IMR-90 (cell line): ENCODE measurements around the gene MAPK9. TPM values are rescaled to one million over a fixed set of nuclear protein-coding genes. Genes with fewer than 3 reads are reported as not detected.

Source experiments
- ATAC-seq: fragments of 200-7000 bp; cut with Tn5 transposase; 2 replicates; pipeline ENCODE4 v1.9.1; 2020; ENCODE audit warnings: low read depth, mild to moderate bottlenecking, moderate library complexity
- Bru-seq: library from RNA; stranded (reverse); fragments of 400-500 nt; gene quantifications from one replicate; lab custom pipeline; 2021; lab: Mats Ljungman, UMichigan
- BruChase-seq, 2 experiments: library from RNA; stranded (reverse); fragments of 400-500 nt; gene quantifications; one replicate each; lab custom pipeline; 2021; lab: Mats Ljungman, UMichigan
- BruUV-seq: library from RNA; stranded (reverse); fragments of 400-500 nt; replicated peaks from 2 replicates; lab custom pipeline; 2021; lab: Mats Ljungman, UMichigan
- CTCF ChIA-PET: fragments of 300-600 bp; formaldehyde crosslinking; extraction: SDS; loops from one replicate; lab custom pipeline; 2021; ENCODE audit warnings: antibody characterized with exemption; lab: Yijun Ruan, JAX
- POLR2A ChIA-PET: fragments of 300-600 bp; sonication (Branson Sonifier 250); formaldehyde crosslinking; loops from one replicate; lab custom pipeline; 2022; ENCODE audit warnings: antibody characterized with exemption; ENCODE audit not compliant: unreplicated experiment; lab: Charles Lee
- DNase-seq: peaks from one replicate; pipeline ENCODE4 v3.0.0; 2013
- H2AFZ ChIP-seq: replicated peaks from 2 replicates; pipeline ENCODE3; 2013; ENCODE audit warnings: low read length, mild to moderate bottlenecking; ENCODE audit not compliant: poor library complexity
- H2AK5ac ChIP-seq: 2 replicates; pipeline ENCODE4 v1.6.1; 2013; ENCODE audit warnings: low read depth, low read length, inconsistent platforms
- H2AK9ac ChIP-seq: replicated peaks from 2 replicates; pipeline ENCODE3; 2013; ENCODE audit warnings: mild to moderate bottlenecking, low read depth, low read length, moderate library complexity; ENCODE audit not compliant: poor library complexity
- H2BK120ac ChIP-seq: 2 replicates; pipeline ENCODE4 v1.6.1; 2013; ENCODE audit warnings: low read depth, low read length, inconsistent platforms
- H2BK15ac ChIP-seq: 3 replicates; pipeline ENCODE4 v1.6.1; 2013; ENCODE audit warnings: low read depth, low read length, inconsistent platforms
- H2BK20ac ChIP-seq: 2 replicates; pipeline ENCODE4 v1.6.1; 2013; ENCODE audit warnings: low read depth, mild to moderate bottlenecking, inconsistent platforms, low read length, moderate library complexity
- H2BK5ac ChIP-seq: 2 replicates; pipeline ENCODE4 v1.6.1; 2013; ENCODE audit warnings: mild to moderate bottlenecking, low read depth, low read length, inconsistent platforms; ENCODE audit not compliant: poor library complexity, severe bottlenecking
- H3K14ac ChIP-seq: replicated peaks from 2 replicates; pipeline ENCODE4 v1.6.1; 2013; ENCODE audit warnings: low read depth, low read length, inconsistent platforms
- H3K18ac ChIP-seq: 2 replicates; pipeline ENCODE4 v1.6.1; 2013; ENCODE audit warnings: low read depth, low read length, control low read depth
- H3K23ac ChIP-seq: 2 replicates; pipeline ENCODE4 v1.6.1; 2013; ENCODE audit warnings: low read depth, low read length, inconsistent platforms
- H3K27ac ChIP-seq: 2 replicates; pipeline ENCODE4 v1.5.1; 2013; ENCODE audit warnings: mild to moderate bottlenecking, control low read depth, low read length; ENCODE audit not compliant: insufficient read depth
- H3K27me3 ChIP-seq: 2 replicates; pipeline ENCODE4 v1.6.1; 2013; ENCODE audit warnings: low read length; ENCODE audit not compliant: control insufficient read depth, insufficient read depth
- H3K36me3 ChIP-seq: 2 replicates; pipeline ENCODE4 v1.6.1; 2013; ENCODE audit warnings: low read length, mixed read lengths; ENCODE audit not compliant: control insufficient read depth, insufficient read depth
- H3K4ac ChIP-seq: 2 replicates; pipeline ENCODE4 v1.6.1; 2013; ENCODE audit warnings: low read depth, low read length, inconsistent platforms
- H3K4me1 ChIP-seq: 2 replicates; pipeline ENCODE4 v1.6.1; 2013; ENCODE audit warnings: low read length, mixed read lengths; ENCODE audit not compliant: control insufficient read depth, insufficient read depth
- H3K4me2 ChIP-seq: 2 replicates; pipeline ENCODE4 v1.6.1; 2013; ENCODE audit warnings: low read depth, mild to moderate bottlenecking, control low read depth, low read length, moderate library complexity
- H3K4me3 ChIP-seq: 2 replicates; pipeline ENCODE4 v1.5.1; 2013; ENCODE audit warnings: low read depth, mild to moderate bottlenecking, control low read depth, low read length, moderate library complexity; ENCODE audit not compliant: insufficient read depth
- H3K56ac ChIP-seq: 2 replicates; pipeline ENCODE4 v1.6.1; 2013; ENCODE audit warnings: low read length, inconsistent platforms; ENCODE audit not compliant: insufficient read depth; ENCODE audit errors: extremely low read depth
- H3K79me1 ChIP-seq, 2 experiments: 2 replicates each; pipeline ENCODE4 v1.6.1; 2013; ENCODE audit warnings: low read length in 2 of 2, inconsistent platforms in 1 of 2, low read depth in 1 of 2
- H3K9ac ChIP-seq: 2 replicates; pipeline ENCODE4 v1.6.1; 2013; ENCODE audit warnings: low read depth, low read length, control low read depth
- H3K9me1 ChIP-seq: 2 replicates; pipeline ENCODE4 v1.6.1; 2013; ENCODE audit warnings: low read length, inconsistent platforms; ENCODE audit not compliant: insufficient read depth
- H3K9me3 ChIP-seq: 2 replicates; pipeline ENCODE4 v1.6.1; 2013; ENCODE audit warnings: low read length; ENCODE audit not compliant: control insufficient read depth, insufficient read depth
- H4K20me1 ChIP-seq: 2 replicates; pipeline ENCODE4 v1.6.1; 2013; ENCODE audit warnings: low read length, inconsistent platforms; ENCODE audit not compliant: insufficient read depth
- H4K5ac ChIP-seq: 2 replicates; pipeline ENCODE4 v1.6.1; 2013; ENCODE audit warnings: mild to moderate bottlenecking, low read depth, low read length, control low read depth
- H4K8ac ChIP-seq, 2 experiments: 2 replicates each; pipeline ENCODE4 v1.6.1; 2013; ENCODE audit warnings: low read depth in 2 of 2, low read length in 2 of 2, control low read depth in 1 of 2, inconsistent platforms in 1 of 2
- H4K91ac ChIP-seq: 2 replicates; pipeline ENCODE4 v1.6.1; 2013; ENCODE audit warnings: low read depth, low read length, inconsistent platforms; ENCODE audit not compliant: insufficient read depth
- BHLHE40 ChIP-seq: fragments of 150-350 bp; IDR thresholded peaks from 2 replicates; pipeline ENCODE4 v1.6.1; 2016; ENCODE audit warnings: mild to moderate bottlenecking, low read depth, low read length
- CEBPB ChIP-seq: IDR thresholded peaks from 2 replicates; pipeline ENCODE4 v1.6.1; 2012; ENCODE audit warnings: low read depth, low read length, improper control_type of control experiment
- CHD1 ChIP-seq: IDR thresholded peaks from 2 replicates; pipeline ENCODE4 v1.6.1; 2012; ENCODE audit warnings: low read depth, low read length, improper control_type of control experiment
- MAFK ChIP-seq: IDR thresholded peaks from 2 replicates; pipeline ENCODE4 v1.6.1; 2012; ENCODE audit warnings: low read depth, low read length, improper control_type of control experiment
- MAZ ChIP-seq: IDR thresholded peaks from 2 replicates; pipeline ENCODE4 v1.6.1; 2012; ENCODE audit warnings: low read depth, mild to moderate bottlenecking, low read length, improper control_type of control experiment, moderate library complexity, borderline replicate concordance
- MXI1 ChIP-seq: IDR thresholded peaks from 2 replicates; pipeline ENCODE4 v1.6.1; 2012; ENCODE audit warnings: low read depth, mild to moderate bottlenecking, low read length, moderate library complexity, borderline replicate concordance
- NFE2L2 ChIP-seq: fragments of 150-350 bp; IDR thresholded peaks from 2 replicates; pipeline ENCODE4 v1.6.1; 2016; ENCODE audit warnings: low read depth, mild to moderate bottlenecking, low read length
- POLR2A ChIP-seq: IDR thresholded peaks from 2 replicates; pipeline ENCODE4 v1.6.1; 2012; ENCODE audit warnings: mild to moderate bottlenecking, low read depth, low read length
- RAD21 ChIP-seq: IDR thresholded peaks from 2 replicates; pipeline ENCODE4 v1.6.1; 2012; ENCODE audit warnings: low read length, improper control_type of control experiment
- RCOR1 ChIP-seq: IDR thresholded peaks from 2 replicates; pipeline ENCODE4 v1.6.1; 2012; ENCODE audit warnings: mild to moderate bottlenecking, low read length, improper control_type of control experiment; ENCODE audit not compliant: insufficient replicate concordance
- RFX5 ChIP-seq: IDR thresholded peaks from 2 replicates; pipeline ENCODE4 v1.8.0; 2012; ENCODE audit warnings: low read depth, mild to moderate bottlenecking, low read length, moderate library complexity
- SMC3 ChIP-seq: fragments of 150-350 bp; IDR thresholded peaks from 2 replicates; pipeline ENCODE4 v1.6.1; 2016; ENCODE audit warnings: low read depth, mild to moderate bottlenecking, antibody characterized with exemption, low read length, moderate library complexity
- WGBS, 2 experiments: methylation state at CpG; one replicate each; pipeline versions ENCODE4 v1.1.5 to v1.1.7; 2013; ENCODE audit warnings: missing lambda C conversion rate in 2 of 2; ENCODE audit not compliant: insufficient read length in 1 of 2; ENCODE audit errors: extremely low coverage in 2 of 2; 5-methylcytosine and 5-hydroxymethylcytosine counted together
- dilution Hi-C: fragments of 300-500 bp; cut with HindIII; formaldehyde crosslinking; loops from one replicate; pipeline ENCODE4 v1.14.3; 2018; ENCODE audit warnings: low sequenced_read_pairs; ENCODE audit not compliant: unreplicated experiment
- in situ Hi-C: fragments of 300-500 bp; cut with MboI; formaldehyde crosslinking; loops from 3 replicates; pipeline ENCODE4 v1.14.3; 2019; ENCODE audit warnings: low sequenced_read_pairs, inconsistent platforms, mixed read lengths
- intact Hi-C: fragments of 100-400 bp; cut with micrococcal nuclease; formaldehyde crosslinking; loops from 2 replicates; pipeline ENCODE4 v1.10.0; 2022
- long read RNA-seq: library from polyadenylated mRNA; unstranded; transcript quantifications from one replicate; pipeline ENCODE4 v2.0.0, GENCODE V29; 2021; ENCODE audit not compliant: unreplicated experiment
- polyA plus RNA-seq, 3 experiments: library from polyadenylated mRNA; depleted of rRNA; stranded (reverse); fragments of >200 nt; gene quantifications; 2 replicates each; pipeline ENCODE4 v1.2.3, GENCODE V29; 2012; ENCODE audit warnings: low replicate concordance in 1 of 3
- total RNA-seq: library from RNA; depleted of rRNA; stranded (reverse); fragments of >200 nt; gene quantifications from 2 replicates; pipeline ENCODE4 v1.2.3, GENCODE V29; 2012; rRNA removed
- TF ChIP-seq, protein P1 (sequence below): conservative IDR thresholded peaks from 2 replicates; pipeline ENCODE4 v1.5.1; 2012; ENCODE audit warnings: mild to moderate bottlenecking, low read depth, low read length, improper control_type of control experiment

Gene MAPK9
- total RNA-seq: 22.9 and 27.8 TPM in 2 replicates
- polyA plus RNA-seq (2012; rRNA removed): 20.1 and 23.3 TPM in 2 replicates
- polyA plus RNA-seq (2012; cell fraction: cytosol; rRNA removed): 6.6 and 13.4 TPM in 2 replicates
- 8.1 and 28.5 TPM in 2 replicates for polyA plus RNA-seq (2012; cell fraction: nucleus; rRNA removed; ENCODE audit: low replicate concordance)
- percentile 71 among the genes with signal in this experiment for Bru-seq, nascent RNA
- percentile 76 among the genes with signal in this experiment for BruChase-seq, experiment 1, labeled RNA remaining after a 6-hour chase
- percentile 78 among the genes with signal in this experiment for BruChase-seq, experiment 2, labeled RNA remaining after a 2-hour chase
- long read RNA-seq, full-length matches to known transcripts: 57 of 83 reads
- long read RNA-seq, partial matches to known transcripts: 8 of 83 reads
- long read RNA-seq, other reads (novel, unspliced or antisense): 18 of 83 reads

DNA sequence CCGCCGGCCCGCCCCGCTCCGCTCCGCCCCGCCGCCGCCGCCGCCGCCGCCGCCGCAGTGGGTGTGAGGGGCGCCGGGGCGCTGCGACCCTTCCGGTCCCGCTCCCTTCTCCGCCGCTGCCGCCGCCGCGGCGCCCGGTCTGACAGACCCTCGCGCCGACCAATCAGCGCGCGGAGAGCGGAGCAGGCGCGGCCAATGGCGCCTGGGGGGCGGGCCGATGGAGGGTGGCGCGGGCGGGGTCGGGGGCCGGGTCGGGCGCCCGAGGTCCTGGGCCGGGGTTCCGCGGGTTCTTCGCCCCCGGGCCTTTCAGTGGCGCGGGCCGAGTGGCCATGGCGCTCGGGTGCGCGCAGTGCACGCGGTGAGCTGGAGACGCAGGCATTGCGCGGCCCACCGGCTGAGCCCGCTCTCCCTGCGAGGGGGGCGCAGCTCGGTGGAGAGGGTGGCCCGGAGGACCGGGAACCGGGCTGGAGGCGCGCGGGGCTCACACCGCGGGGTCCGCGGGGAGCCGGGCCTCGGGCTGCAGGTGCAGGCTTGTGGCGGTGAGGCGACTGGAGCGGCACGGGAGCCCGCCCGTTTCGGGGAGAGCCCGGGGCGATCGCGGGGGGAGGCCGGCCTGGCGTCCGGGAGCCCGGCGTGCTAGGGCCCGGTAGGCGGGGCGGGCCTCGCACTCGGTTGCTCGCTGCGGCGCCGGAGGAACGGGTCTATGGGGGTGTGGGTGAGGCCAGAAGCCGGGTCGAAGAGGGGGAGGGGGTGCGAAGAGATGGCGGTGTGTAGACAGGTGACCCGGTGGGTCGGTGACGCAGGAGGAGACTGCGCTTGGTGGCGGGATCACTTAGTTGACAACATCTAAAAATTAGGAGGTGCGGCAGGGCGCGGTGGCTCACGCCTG lies at the start of gene MAPK9:
MAPK9 (minus strand) TSS at position 141 of the 889 bp plus-strand sequence. CDS start 11,522 bp downstream, outside the sequence.
- peak within 1 kb of the TSS; percentile 80 for H3K4me2 ChIP-seq
- H3K36me3 ChIP-seq: no peaks in the 10 kb centered on the region
- intact Hi-C loops: loop anchor here (2.0 kb wide), 4 partner anchors 39 to 427 kb away; partner anchors contain the start of gene GFPT2
- no peak within 1 kb of the TSS for H3K18ac ChIP-seq
- ChIA-PET POLR2A (interaction anchor here (0.5 kb wide), 1 partner anchor 915 kb away, joined by 3 read pairs; no protein-coding TSS in a partner anchor), CTCF (interaction anchor here (0.6 to 3.9 kb wide), 8 partner anchors 23 to 996 kb away, joined by 3 to 27 read pairs (median 5); no protein-coding TSS in a partner anchor)
- no peak within 1 kb of the TSS for H4K91ac ChIP-seq
- peaks cover 15% of the 10 kb centered on the region for H4K20me1 ChIP-seq
- H3K23ac ChIP-seq: peak within 1 kb of the TSS; percentile 66
- H4K5ac ChIP-seq: no peak within 1 kb of the TSS
- BruUV-seq: no TSS peak
- dilution Hi-C loops: no loop called here
- DNase-seq (peak; percentile 64), ATAC-seq (peak; percentile 93)
- H3K27me3 ChIP-seq: no peaks in the 10 kb centered on the region
- H3K79me1 ChIP-seq: peaks cover 27 to 41% of the 10 kb centered on the region in 2 experiments
- H3K4me3 ChIP-seq: peak within 1 kb of the TSS; percentile 94
- H2AK5ac ChIP-seq: peak within 1 kb of the TSS; percentile 7; the same call in 1 of the 2 replicates
- H3K9me1 ChIP-seq: peaks cover 6% of the 10 kb centered on the region; the same call in 1 of the 2 replicates
- no peaks in the 10 kb centered on the region for H3K9me3 ChIP-seq
- H3K9ac ChIP-seq: peak within 1 kb of the TSS; percentile 61
- peaks cover 4% of the 10 kb centered on the region; the same call in 1 of the 2 replicates for H3K4me1 ChIP-seq
- no peak within 1 kb of the TSS for H2BK120ac ChIP-seq
- peak within 1 kb of the TSS; percentile 81 for H2AK9ac ChIP-seq
- no peak within 1 kb of the TSS; the same call in 1 of the 2 replicates for H3K14ac ChIP-seq
- H2BK20ac ChIP-seq: no peak within 1 kb of the TSS
- 0 out of 2 replicates have a peak within 1 kb of the TSS, but pooled peaks have one; percentile 3 for H3K56ac ChIP-seq
- H3K27ac ChIP-seq: peak within 1 kb of the TSS; percentile 58; the same call in 1 of the 2 replicates
- peak within 1 kb of the TSS in 1 of 2 experiments; percentile 77; a peak in 1 of 4 replicates for H4K8ac ChIP-seq
- peak within 1 kb of the TSS; percentile 55 for H2BK5ac ChIP-seq
- peak within 1 kb of the TSS; percentile 100 for H2AFZ ChIP-seq
- 2% methylated on average over 44 of the region's 122 CpGs; no CpG with 5 or more reads in 1 of the 2 experiments for WGBS, 2 experiments
- in situ Hi-C loops: loop anchor here (5.0 kb wide), 1 partner anchor 180 kb away; no protein-coding TSS in a partner anchor
- 0 out of 2 replicates have a peak within 1 kb of the TSS, but pooled peaks have one; percentile 57 for H3K4ac ChIP-seq
- no peak within 1 kb of the TSS for H2BK15ac ChIP-seq
- TF ChIP-seq MXI1 (no peak), MAZ (peak; percentile 8; the same call in 1 of the 2 replicates), MAFK (no peak), CEBPB (no peak), SMC3 (no peak), RFX5 (no peak), RCOR1 (no peak), BHLHE40 (0 out of 2 replicates have a peak, but pooled peaks have one; percentile 13), POLR2A (no peak), RAD21 (no peak), CHD1 (no peak), NFE2L2 (no peak)
- TF ChIP-seq, protein P1, sequence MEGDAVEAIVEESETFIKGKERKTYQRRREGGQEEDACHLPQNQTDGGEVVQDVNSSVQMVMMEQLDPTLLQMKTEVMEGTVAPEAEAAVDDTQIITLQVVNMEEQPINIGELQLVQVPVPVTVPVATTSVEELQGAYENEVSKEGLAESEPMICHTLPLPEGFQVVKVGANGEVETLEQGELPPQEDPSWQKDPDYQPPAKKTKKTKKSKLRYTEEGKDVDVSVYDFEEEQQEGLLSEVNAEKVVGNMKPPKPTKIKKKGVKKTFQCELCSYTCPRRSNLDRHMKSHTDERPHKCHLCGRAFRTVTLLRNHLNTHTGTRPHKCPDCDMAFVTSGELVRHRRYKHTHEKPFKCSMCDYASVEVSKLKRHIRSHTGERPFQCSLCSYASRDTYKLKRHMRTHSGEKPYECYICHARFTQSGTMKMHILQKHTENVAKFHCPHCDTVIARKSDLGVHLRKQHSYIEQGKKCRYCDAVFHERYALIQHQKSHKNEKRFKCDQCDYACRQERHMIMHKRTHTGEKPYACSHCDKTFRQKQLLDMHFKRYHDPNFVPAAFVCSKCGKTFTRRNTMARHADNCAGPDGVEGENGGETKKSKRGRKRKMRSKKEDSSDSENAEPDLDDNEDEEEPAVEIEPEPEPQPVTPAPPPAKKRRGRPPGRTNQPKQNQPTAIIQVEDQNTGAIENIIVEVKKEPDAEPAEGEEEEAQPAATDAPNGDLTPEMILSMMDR: no peak
